ENCODE data around the gene CUBN.

Gene CUBN

DNA sequence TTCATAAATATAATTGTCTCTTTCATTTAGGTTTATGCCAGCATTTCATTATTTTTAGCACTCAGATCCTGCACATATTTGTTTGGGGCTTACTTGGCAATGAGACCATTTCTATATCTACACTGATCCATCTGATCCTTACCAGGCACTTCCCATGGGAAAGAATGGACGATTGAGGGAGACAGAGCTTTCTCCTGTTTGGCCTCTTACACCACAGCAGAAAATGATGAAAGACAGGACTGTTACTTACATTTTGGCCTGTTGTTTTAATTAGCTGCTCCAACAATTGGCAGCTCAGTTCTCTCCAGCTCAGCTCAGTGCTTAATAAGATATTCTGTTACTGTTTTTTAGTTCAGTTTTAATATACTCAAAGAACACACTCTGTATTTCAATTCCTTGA lies 234.8 kb downstream of the CUBN start:
- H3K79me2 ChIP-seq: no peaks in the 10 kb centered on the region
- no peak overlapping the region for H3K4me2 ChIP-seq (ENCODE audit: low read length)
- TF ChIP-seq, protein P1, sequence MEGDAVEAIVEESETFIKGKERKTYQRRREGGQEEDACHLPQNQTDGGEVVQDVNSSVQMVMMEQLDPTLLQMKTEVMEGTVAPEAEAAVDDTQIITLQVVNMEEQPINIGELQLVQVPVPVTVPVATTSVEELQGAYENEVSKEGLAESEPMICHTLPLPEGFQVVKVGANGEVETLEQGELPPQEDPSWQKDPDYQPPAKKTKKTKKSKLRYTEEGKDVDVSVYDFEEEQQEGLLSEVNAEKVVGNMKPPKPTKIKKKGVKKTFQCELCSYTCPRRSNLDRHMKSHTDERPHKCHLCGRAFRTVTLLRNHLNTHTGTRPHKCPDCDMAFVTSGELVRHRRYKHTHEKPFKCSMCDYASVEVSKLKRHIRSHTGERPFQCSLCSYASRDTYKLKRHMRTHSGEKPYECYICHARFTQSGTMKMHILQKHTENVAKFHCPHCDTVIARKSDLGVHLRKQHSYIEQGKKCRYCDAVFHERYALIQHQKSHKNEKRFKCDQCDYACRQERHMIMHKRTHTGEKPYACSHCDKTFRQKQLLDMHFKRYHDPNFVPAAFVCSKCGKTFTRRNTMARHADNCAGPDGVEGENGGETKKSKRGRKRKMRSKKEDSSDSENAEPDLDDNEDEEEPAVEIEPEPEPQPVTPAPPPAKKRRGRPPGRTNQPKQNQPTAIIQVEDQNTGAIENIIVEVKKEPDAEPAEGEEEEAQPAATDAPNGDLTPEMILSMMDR (IDR thresholded peaks at IDR 0.05): no peak
- H3K9me3 ChIP-seq (ENCODE audit: control insufficient read depth, low read length): no peaks in the 10 kb centered on the region
- H3K4me3 ChIP-seq (ENCODE audit: low read depth, low read length): no peak overlapping the region
- no peaks in the 10 kb centered on the region for H3K36me3 ChIP-seq (ENCODE audit: control insufficient read depth, insufficient read depth, low read length)
- H3K27me3 ChIP-seq (ENCODE audit: control insufficient read depth, insufficient read depth, low read length): no peaks in the 10 kb centered on the region
- H3K9ac ChIP-seq: no peak overlapping the region
- H3K4me1 ChIP-seq: no peaks in the 10 kb centered on the region
- no peak overlapping the region for H3K27ac ChIP-seq
- H2AFZ ChIP-seq: no peak overlapping the region

DNA sequence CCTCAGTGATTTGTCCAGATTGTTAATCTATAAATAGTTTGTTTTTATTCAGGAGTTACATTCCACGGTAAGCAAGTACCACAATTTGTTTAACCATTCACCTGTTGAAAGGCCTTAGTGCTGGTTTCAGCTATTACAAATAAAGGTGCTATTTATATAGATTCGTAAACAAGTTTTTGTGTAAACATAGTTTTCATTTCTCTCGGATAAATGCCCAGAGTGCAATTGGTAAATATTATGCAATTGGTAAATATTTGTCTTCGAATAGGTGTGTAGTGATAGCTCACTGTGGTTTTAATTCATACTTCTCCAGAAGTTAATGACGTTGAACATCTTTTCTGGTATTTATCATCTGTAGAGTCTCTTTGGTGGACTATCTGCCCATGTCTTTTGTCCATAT lies 235.9 kb downstream of the CUBN start:
- TF ChIP-seq, protein P1 (IDR thresholded peaks at IDR 0.05): no peak
- H3K27ac ChIP-seq: no peak overlapping the region
- H3K4me3 ChIP-seq (ENCODE audit: low read depth, low read length): no peak overlapping the region

GRCh38 chr10:16891375-16892313 lies 238.0 kb downstream of the CUBN start:
- Histone ChIP-seq H3K4me2 (ENCODE audit: low read length) (no peak overlapping the region), H3K9ac (no peak overlapping the region), H3K4me1 (no peaks in the 10 kb centered on the region), H3K27me3 (ENCODE audit: control insufficient read depth, insufficient read depth, low read length) (no peaks in the 10 kb centered on the region), H3K79me2 (no peaks in the 10 kb centered on the region), H3K4me3 (ENCODE audit: low read depth, low read length) (no peak overlapping the region), H3K36me3 (ENCODE audit: control insufficient read depth, insufficient read depth, low read length) (no peaks in the 10 kb centered on the region), H3K9me3 (ENCODE audit: control insufficient read depth, low read length) (no peaks in the 10 kb centered on the region), H3K27ac (no peak overlapping the region), H2AFZ (peak overlapping the region; percentile 69)
- TF ChIP-seq, protein P1 (IDR thresholded peaks at IDR 0.05): peak; percentile 40

More for the DNA sequence above, 235.9 kb downstream of the CUBN start:
- Histone ChIP-seq H3K4me2 (ENCODE audit: low read length) (no peak overlapping the region), H3K4me1 (no peaks in the 10 kb centered on the region), H3K9ac (no peak overlapping the region), H3K9me3 (ENCODE audit: control insufficient read depth, low read length) (no peaks in the 10 kb centered on the region), H3K27me3 (ENCODE audit: control insufficient read depth, insufficient read depth, low read length) (no peaks in the 10 kb centered on the region), H3K36me3 (ENCODE audit: control insufficient read depth, insufficient read depth, low read length) (no peaks in the 10 kb centered on the region), H2AFZ (no peak overlapping the region), H3K79me2 (no peaks in the 10 kb centered on the region)

GRCh38 chr10:16890691-16891090 lies 238.9 kb downstream of the CUBN start:
- Histone ChIP-seq H2AFZ (peak overlapping the region; percentile 69), H3K4me2 (ENCODE audit: low read length) (no peak overlapping the region), H3K9ac (no peak overlapping the region), H3K4me3 (ENCODE audit: low read depth, low read length) (no peak overlapping the region), H3K36me3 (ENCODE audit: control insufficient read depth, insufficient read depth, low read length) (no peaks in the 10 kb centered on the region), H3K79me2 (no peaks in the 10 kb centered on the region), H3K9me3 (ENCODE audit: control insufficient read depth, low read length) (no peaks in the 10 kb centered on the region), H3K27me3 (ENCODE audit: control insufficient read depth, insufficient read depth, low read length) (no peaks in the 10 kb centered on the region), H3K4me1 (no peaks in the 10 kb centered on the region), H3K27ac (no peak overlapping the region)
- TF ChIP-seq, protein P1 (IDR thresholded peaks at IDR 0.05): no peak

Measured in parathyroid adenoma (tissue), 2 donors.